GM15510 (cell line): ENCODE data around the gene VANGL1.

Experiments used
- POLR2A ChIP-seq: IDR thresholded peaks from 3 replicates; pipeline ENCODE4 v1.6.1; 2011; ENCODE audit warnings: borderline replicate concordance; ENCODE audit not compliant: insufficient read length; ENCODE audit errors: extremely low read depth

The VANGL1 gene

DNA sequence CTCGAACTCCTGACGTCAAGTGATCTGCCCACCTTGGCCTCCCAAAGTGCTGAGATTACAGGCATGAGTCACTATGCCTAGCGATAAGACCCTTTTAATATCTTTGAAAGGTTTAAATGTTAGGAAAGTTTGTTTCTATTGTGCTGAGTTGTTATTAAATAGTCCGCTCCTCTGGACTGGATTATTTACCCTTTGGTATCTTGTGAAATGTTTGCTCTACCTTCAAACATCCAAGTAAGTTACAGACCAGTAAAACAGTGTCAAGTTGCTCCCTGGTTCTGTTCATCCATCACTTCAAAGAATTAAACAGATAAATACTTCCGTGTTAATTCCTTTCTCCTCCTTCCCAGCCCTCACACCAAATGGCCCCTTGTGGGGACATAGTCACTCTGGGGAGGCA, 82.0 kb downstream of the VANGL1 start:
- no peak for TF ChIP-seq POLR2A

- no peak for TF ChIP-seq POLR2A
Measured at GRCh38 chr1:115725600-115725999, 83.8 kb downstream of the VANGL1 start.

GRCh38 chr1:115726161-115726560, 84.4 kb downstream of the VANGL1 start:
- TF ChIP-seq POLR2A: no peak

DNA sequence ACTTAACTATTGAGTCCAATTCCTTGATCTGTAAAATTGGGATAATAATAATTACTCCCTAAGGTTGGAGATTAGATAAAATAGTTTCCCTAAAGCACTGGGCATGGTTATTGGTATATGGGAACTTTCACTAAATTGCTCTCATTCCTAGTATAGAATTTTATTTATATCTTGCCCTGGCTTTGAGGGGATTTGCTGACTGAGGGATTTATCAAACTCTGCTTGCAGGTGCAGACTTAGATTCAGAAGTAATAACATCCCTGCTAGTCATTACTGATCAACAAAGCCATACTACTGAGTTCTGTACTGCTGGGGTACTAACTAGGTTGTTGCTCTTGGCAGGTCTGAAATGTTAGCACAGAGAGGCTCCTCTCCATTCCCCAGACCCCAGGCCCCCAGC, 84.8 kb downstream of the VANGL1 start:
- TF ChIP-seq POLR2A: no peak

- no peak for TF ChIP-seq POLR2A
Measured at GRCh38 chr1:115727706-115728249, 86.0 kb downstream of the VANGL1 start.

DNA sequence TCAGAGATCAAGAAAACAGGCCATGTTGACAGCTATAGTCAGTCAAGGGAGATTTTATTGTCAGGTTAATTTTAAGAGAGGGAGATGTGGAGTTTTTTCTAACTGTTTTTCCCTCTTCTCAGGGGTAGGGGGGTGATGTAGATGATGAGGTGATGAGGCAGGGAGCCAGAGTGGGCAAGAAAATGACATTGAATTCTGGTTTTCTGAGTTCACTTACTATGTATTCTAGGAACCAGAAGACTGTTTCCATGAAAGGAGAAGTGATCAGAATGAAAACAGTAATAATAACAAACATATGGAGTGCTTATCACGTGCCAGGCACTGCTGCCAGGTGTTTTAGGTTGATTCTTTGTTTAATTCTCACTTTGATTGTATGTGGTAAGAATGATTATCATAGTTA, 86.6 kb downstream of the VANGL1 start:
- TF ChIP-seq POLR2A: no peak

GRCh38 chr1:115729756-115730155, 88.0 kb downstream of the VANGL1 start:
- TF ChIP-seq POLR2A: no peak

DNA sequence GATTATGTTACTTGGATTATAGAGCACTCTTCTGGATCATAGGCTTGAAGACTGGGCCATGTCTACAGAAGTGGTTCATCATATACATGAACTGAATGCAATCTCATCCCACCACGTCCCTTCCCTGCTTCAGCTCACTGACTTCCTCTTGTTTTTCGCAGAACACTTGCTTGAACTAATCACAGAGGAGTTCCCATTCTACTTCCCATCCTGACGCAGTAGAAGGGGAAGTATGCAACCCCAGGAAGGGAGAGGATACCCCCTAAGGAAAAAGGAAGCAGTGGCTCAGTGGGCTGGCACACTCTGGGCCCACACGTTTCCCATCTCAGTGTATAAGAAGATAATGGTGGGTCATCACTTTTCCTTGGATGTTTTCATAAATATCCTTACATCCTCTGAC, 90.5 kb downstream of the VANGL1 start:
- TF ChIP-seq POLR2A: no peak

GRCh38 chr1:115740811-115741210, 99.0 kb downstream of the VANGL1 start:
- TF ChIP-seq POLR2A: no peak

DNA sequence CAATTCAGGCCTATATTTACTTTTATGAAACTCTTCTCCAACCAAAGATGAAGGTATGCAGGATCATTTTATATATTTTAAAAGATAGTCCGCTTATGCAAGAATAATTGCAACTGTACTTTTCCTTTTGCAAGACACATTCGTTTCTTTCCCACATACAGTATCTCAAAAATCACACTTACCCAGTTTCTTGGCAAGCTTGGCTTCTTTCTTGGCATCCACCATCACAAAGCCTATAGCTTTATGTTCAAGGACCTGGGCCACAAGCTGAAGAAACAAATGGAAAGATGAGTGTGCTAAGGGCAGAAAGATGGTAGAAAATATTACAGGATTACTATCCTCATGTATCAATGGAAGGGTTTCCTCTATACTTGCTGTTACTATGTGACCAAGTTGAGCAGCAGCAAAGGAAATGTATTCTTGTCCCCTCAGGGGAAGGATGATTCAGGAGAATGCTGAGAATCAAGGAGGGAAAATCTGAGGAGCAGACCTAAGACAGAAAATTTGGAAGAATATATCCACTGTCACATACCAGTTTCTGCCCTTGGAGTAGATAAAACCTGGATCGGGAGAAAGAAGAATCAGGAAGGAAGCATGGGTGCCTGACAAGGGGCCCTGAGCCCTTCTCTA, 103.0 kb downstream of the VANGL1 start:
- TF ChIP-seq POLR2A: no peak

DNA sequence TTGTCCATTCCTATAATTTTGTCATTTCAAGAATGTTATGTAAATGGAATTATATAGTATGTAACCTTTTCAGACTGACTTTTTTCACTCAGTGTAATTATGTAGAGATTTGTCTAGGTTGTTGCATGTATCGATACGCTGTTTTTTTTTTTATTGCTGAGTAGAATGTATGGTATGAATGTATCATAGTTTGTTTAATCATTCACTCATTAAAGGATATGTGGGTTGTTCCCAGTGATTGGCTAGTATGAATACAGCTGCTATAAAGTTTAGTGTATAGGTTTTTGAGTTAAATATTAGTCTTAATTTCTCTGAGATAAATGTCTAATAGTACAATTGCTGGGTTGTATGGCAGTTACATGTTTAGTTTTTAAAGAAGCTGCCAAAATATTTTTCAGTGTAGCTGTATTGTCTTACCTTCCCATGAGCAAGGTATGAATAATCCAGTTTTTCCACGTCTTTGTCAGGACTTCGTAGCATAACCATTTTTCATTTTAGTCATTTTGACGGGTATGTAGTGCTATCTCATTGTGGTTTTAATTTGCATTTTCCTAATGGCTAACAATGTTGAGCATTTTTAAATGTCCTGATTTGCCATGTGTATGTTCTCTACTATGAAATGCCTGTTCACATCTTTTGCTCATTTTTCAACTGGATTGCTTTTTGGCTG, 104.4 kb downstream of the VANGL1 start:
- TF ChIP-seq POLR2A: no peak
